Smooth muscle cell (in vitro differentiated cells): ENCODE data around the gene MB. TPM values are rescaled to one million over a fixed set of nuclear protein-coding genes. Genes with fewer than 3 reads are reported as not detected.

Experiments
- DNase-seq: peaks from one replicate; lab custom pipeline; 2025; ENCODE audit not compliant: unreplicated experiment; lab: John Stamatoyannopoulos, UW
- H2AFZ ChIP-seq: fragments of 200-600 bp; sonication (generic); 2 replicates; pipeline ENCODE4 v1.6.0; 2016; ENCODE audit warnings: antibody characterized with exemption, low read depth, mild to moderate bottlenecking
- H3F3A ChIP-seq: fragments of 200-600 bp; sonication (generic); 2 replicates; pipeline ENCODE4 v1.6.0; 2017; ENCODE audit warnings: antibody characterized with exemption, low read depth
- H3K27ac ChIP-seq: fragments of 200-600 bp; sonication (generic); 2 replicates; pipeline ENCODE4 v1.5.1; 2016; ENCODE audit warnings: low read depth, mild to moderate bottlenecking
- H3K27me3 ChIP-seq: fragments of 200-600 bp; sonication (generic); 2 replicates; pipeline ENCODE4 v1.6.1; 2016; ENCODE audit warnings: low read depth, mild to moderate bottlenecking
- H3K36me3 ChIP-seq: fragments of 200-600 bp; sonication (generic); 2 replicates; pipeline ENCODE4 v1.5.1; 2016; ENCODE audit warnings: low read depth
- H3K4me1 ChIP-seq: fragments of 200-600 bp; sonication (generic); 2 replicates; pipeline ENCODE4 v1.5.1; 2016; ENCODE audit warnings: low read depth
- H3K4me2 ChIP-seq: fragments of 200-600 bp; sonication (generic); 2 replicates; pipeline ENCODE4 v1.6.0; 2016; ENCODE audit warnings: mild to moderate bottlenecking
- H3K4me3 ChIP-seq: fragments of 200-600 bp; sonication (generic); 2 replicates; pipeline ENCODE4 v1.5.1; 2016; ENCODE audit warnings: mild to moderate bottlenecking
- H3K79me2 ChIP-seq: fragments of 200-600 bp; sonication (generic); 2 replicates; pipeline ENCODE4 v1.6.0; 2016; ENCODE audit warnings: low read depth, mild to moderate bottlenecking
- H3K9ac ChIP-seq: fragments of 200-600 bp; sonication (generic); 2 replicates; pipeline ENCODE4 v1.6.0; 2016; ENCODE audit warnings: low read depth
- H3K9me3 ChIP-seq: fragments of 200-600 bp; sonication (generic); replicated peaks from 2 replicates; pipeline ENCODE4 v1.5.1; 2016; ENCODE audit warnings: low read depth
- H4K20me1 ChIP-seq: fragments of 200-600 bp; sonication (generic); 2 replicates; pipeline ENCODE4 v1.6.0; 2016; ENCODE audit warnings: low read depth
- WGBS: methylation state at CpG from one replicate; pipeline ENCODE4 v1.1.7; 2016; ENCODE audit warnings: low lambda C conversion rate; 5-methylcytosine and 5-hydroxymethylcytosine counted together
- polyA plus RNA-seq: library from polyadenylated mRNA; unstranded; fragments of >200 nt; fragmentation: Nextera tagmentation; extraction: Ambion mirVana; gene quantifications from 2 replicates; pipeline ENCODE4 v1.2.1, GENCODE V29; 2016
- total RNA-seq: library from RNA; depleted of rRNA; stranded (reverse); fragments of >200 nt; gene quantifications from 2 replicates; pipeline ENCODE4 v1.2.3, GENCODE V29; 2014
- TF ChIP-seq, protein P1 (sequence below): fragments of 200-600 bp; sonication (generic); IDR thresholded peaks from 2 replicates; pipeline ENCODE4 v1.5.1; 2017; ENCODE audit warnings: borderline replicate concordance, mild to moderate bottlenecking, antibody characterized with exemption; ENCODE audit not compliant: insufficient read depth, poor library complexity, severe bottlenecking

The MB gene
- total and polyA plus RNA-seq, 2 experiments from 2014 or later: 0.53 TPM; not detected in 1

DNA sequence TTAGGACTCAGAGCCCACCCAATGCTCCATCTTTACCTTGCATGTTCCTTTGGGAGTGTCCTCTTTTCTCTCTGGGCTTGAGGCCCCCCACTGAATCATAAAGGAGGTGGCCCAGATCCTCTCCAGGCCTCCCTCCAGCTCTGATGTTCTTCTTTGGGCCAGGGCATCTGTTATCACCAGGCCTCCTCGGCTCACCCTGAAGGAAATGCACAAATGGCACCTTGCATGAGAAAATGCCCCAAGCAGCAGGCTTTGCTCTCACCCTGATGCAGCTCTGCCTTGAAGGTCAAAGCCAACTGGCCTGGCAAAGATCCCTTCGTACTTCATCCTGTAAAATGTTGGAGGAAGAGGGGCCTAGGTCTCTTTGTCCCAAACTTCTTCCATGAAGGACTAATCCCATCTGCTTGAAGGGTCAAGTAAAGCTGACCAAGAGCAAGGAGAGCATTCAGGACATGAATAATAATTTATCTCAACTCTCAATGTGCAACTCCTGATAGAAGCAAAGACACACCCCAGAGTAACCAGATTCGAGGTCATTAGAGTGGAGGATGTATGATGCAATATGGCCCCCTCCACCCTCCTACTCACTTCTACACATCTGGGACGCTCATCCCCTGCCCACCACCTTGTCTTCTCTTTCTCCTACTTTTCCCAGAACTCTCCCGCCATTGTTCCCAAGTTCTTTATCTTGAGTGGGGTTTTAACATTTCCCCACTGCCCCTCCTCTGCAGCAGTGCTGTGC lies 40.6 kb upstream of the MB start:
- Histone ChIP-seq H3K4me3 (no peak overlapping the region), H3K4me1 (no peaks in the 10 kb centered on the region), H4K20me1 (no peaks in the 10 kb centered on the region), H3K27ac (no peak overlapping the region), H3K9ac (no peak overlapping the region), H3K27me3 (no peaks in the 10 kb centered on the region), H3K4me2 (no peak overlapping the region), H3K9me3 (no peaks in the 10 kb centered on the region), H3F3A (no peaks in the 10 kb centered on the region), H3K79me2 (no peaks in the 10 kb centered on the region), H2AFZ (no peak overlapping the region), H3K36me3 (no peaks in the 10 kb centered on the region)
- TF ChIP-seq, protein P1, sequence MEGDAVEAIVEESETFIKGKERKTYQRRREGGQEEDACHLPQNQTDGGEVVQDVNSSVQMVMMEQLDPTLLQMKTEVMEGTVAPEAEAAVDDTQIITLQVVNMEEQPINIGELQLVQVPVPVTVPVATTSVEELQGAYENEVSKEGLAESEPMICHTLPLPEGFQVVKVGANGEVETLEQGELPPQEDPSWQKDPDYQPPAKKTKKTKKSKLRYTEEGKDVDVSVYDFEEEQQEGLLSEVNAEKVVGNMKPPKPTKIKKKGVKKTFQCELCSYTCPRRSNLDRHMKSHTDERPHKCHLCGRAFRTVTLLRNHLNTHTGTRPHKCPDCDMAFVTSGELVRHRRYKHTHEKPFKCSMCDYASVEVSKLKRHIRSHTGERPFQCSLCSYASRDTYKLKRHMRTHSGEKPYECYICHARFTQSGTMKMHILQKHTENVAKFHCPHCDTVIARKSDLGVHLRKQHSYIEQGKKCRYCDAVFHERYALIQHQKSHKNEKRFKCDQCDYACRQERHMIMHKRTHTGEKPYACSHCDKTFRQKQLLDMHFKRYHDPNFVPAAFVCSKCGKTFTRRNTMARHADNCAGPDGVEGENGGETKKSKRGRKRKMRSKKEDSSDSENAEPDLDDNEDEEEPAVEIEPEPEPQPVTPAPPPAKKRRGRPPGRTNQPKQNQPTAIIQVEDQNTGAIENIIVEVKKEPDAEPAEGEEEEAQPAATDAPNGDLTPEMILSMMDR: no peak
- no peak for DNase-seq
- WGBS: 68% methylated on average over 5 of the region's 5 CpGs

DNA sequence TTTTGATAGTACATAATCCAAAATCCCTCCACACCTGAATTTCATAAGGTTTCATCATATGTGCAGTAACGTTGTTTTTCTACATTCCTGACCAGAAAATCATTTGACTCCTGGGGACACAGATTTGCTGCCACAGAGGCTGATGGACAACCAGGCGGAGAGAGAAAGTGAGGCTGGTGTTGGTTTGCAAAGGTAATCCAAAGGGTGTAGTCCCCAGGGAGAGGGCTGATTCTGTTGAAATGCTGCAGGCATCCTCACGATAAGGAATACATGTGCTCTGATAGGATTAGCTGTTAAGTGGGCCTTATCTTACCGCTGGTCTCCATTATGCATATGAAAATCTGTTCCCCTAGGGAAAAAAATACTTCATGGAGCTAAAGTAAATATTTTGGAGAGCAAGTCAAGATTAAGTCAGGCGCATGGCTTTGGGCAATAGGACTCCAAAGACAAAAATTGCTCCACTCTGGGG lies 39.2 kb upstream of the MB start:
- Histone ChIP-seq H3K27ac (peak overlapping the region; percentile 9), H2AFZ (no peak overlapping the region), H3K4me2 (no peak overlapping the region), H3K9ac (no peak overlapping the region), H3K4me1 (no peaks in the 10 kb centered on the region), H3K36me3 (no peaks in the 10 kb centered on the region), H3F3A (no peaks in the 10 kb centered on the region), H3K27me3 (no peaks in the 10 kb centered on the region), H3K79me2 (no peaks in the 10 kb centered on the region), H4K20me1 (no peaks in the 10 kb centered on the region), H3K9me3 (no peaks in the 10 kb centered on the region), H3K4me3 (no peak overlapping the region)
- TF ChIP-seq, protein P1: no peak
- no peak for DNase-seq
- 51% methylated on average over 5 of the region's 5 CpGs for WGBS

DNA sequence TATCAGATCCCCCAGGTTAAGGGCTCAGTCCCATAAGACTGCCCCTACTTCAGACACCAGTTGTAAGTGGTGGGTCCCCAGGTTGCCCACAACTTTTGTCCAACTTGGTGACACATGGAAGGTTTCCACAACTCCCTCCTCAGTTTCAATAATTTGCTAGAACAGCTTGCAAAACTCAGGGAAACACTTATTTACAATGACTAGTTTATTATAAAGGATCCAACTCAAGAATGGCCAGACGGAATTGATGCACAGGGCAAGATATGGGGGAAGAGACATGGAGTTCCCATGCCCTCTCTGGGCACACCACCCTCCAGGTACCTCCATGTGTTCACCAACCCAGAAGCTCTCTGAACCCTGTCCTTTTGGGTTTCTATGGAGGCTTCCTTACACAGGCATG lies 36.7 kb upstream of the MB start:
- TF ChIP-seq, protein P1: no peak
- H3K4me1 ChIP-seq: peaks cover 2% of the 10 kb centered on the region
- no peak overlapping the region for H3K27ac ChIP-seq
- H3K9ac ChIP-seq: no peak overlapping the region
- no peaks in the 10 kb centered on the region for H3K79me2 ChIP-seq
- H3K27me3 ChIP-seq: no peaks in the 10 kb centered on the region
- H3K9me3 ChIP-seq: no peaks in the 10 kb centered on the region
- H3K4me2 ChIP-seq: no peak overlapping the region
- no peaks in the 10 kb centered on the region for H3F3A ChIP-seq
- no peak overlapping the region for H2AFZ ChIP-seq
- DNase-seq: no peak
- no peaks in the 10 kb centered on the region for H3K36me3 ChIP-seq
- H4K20me1 ChIP-seq: no peaks in the 10 kb centered on the region
- WGBS: 86% methylated on average over 1 of the region's 1 CpG
- no peak overlapping the region for H3K4me3 ChIP-seq

DNA sequence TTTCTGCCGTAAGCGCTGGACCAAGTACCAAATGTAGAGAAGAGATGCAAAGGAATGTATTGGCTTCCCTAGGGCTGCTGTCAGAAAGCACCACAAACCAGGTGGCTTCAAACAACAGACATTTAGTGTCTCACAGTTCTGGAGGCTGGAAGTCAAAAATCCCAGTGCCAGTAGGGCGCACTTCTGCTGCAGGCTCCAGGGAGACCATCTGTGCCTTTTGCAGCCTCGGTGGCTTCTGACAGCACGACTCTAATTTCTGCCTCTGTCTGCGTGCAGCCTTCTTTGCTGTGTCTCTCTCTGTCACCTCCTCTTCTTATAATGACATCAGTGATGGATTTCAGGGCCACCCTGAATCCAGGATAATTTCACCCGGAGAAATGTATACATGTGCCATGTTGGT lies 34.0 kb upstream of the MB start:
- 99% methylated on average over 7 of the region's 7 CpGs for WGBS

More for the DNA sequence above, 34.0 kb upstream of the MB start:
- no peak overlapping the region for H3K4me3 ChIP-seq
- H3K4me1 ChIP-seq: peaks cover 12% of the 10 kb centered on the region
- H3F3A ChIP-seq: no peaks in the 10 kb centered on the region
- H3K36me3 ChIP-seq: no peaks in the 10 kb centered on the region
- H3K4me2 ChIP-seq: no peak overlapping the region
- TF ChIP-seq, protein P1: no peak
- no peaks in the 10 kb centered on the region for H3K9me3 ChIP-seq
- H3K79me2 ChIP-seq: no peaks in the 10 kb centered on the region
- no peak overlapping the region for H3K27ac ChIP-seq
- no peak overlapping the region for H2AFZ ChIP-seq
- no peaks in the 10 kb centered on the region for H3K27me3 ChIP-seq
- no peak for DNase-seq
- H3K9ac ChIP-seq: no peak overlapping the region
- no peaks in the 10 kb centered on the region for H4K20me1 ChIP-seq
